GM21786 (cell line): ENCODE data around the gene AVP.

Experiments used
- ATAC-seq: cut with Tn5 transposase; IDR thresholded peaks from one replicate; pipeline ENCODE4 v1.9.1; 2021; ENCODE audit not compliant: unreplicated experiment

Gene AVP

GRCh38 chr20:3111507-3111906 is 27.0 kb upstream of the AVP start:
- no peak for ATAC-seq

- no peak for ATAC-seq
Observed at GRCh38 chr20:3109350-3110302, 25.1 kb upstream of the AVP start.

DNA sequence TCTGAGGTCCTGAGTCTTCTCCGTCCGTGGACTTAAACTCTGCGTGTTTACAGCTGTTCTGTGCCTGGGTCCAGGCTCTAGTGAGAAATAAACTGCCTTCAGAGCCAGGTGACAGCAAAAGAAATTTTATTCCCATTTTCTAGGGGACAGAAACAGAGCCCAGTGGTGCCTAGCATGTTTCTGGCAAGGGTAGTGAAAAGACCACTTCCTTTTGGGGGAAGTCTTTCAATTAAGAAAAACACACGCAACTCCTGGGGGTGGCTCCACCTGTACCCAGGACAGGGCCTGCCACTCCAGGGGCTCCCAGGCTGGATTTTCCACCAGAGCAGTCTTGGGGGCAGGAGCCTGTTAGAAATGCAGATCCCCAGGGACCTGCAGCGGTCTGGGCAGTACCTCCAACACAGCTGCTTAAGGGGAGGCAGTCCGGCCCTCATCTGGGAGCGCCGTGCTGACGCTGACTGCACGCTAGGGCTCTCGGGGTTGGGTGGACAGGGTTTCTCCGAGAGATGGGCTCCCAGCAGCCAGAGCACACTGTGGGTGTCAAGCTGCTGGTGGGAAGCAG is 23.0 kb upstream of the AVP start:
- ATAC-seq, result no peak

DNA sequence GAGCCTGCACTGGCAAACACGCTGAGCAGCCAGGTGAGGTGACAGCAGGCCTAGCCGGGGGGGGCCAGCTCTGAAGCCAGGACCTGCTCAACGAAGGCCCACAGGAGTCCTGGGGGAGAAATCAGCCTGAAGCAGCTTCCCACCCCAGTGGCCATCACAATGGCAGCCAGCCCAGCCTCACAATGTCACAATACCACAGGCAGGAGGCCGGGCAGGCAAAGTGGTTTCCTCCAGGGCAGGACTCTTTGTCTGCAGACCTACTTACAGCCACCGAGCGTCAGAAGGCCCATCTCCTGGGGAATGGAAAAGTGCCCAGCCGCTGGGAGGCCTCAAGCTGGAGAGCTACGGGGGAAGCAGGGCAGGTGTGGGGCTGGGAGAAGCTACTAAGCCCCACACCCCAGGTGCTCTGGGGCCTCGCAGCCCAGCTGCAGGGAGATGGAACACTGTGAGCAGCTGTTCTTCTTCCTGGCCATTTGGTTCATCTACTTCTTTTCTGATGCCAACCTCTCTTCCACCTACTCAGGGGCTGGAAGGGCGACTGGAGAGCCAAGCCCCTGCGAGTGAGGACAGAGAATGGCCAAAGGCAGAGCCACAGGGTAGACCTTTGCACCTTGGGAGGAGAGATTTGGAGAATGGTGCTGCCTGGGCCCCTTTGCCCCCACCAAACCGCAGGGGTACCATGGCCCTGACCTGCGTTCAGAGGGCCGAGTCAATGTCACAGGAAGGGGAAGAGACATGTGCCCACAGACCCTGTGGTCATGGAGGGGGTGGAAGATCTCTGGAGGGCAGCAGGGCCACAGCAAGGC is 22.3 kb upstream of the AVP start:
- no peak for ATAC-seq

DNA sequence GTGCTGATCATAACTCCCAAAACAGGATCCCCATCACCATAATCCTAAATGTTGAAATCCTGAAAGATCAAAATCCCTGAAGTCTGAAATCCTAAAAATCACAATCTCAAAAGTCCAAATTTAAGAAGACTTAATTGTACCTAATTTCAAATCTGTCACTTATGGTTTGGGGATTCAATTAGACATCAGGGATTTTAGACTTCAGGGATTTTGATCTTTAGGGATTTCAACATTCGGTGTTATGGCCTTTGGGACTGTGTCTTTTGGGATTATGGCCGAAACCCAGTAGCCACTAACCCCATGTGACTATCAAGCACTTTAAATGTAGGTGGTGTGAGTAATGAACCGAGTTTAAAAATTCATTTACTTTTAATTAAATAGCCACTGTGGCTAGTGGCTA is 21.7 kb upstream of the AVP start:
- ATAC-seq, result no peak

DNA sequence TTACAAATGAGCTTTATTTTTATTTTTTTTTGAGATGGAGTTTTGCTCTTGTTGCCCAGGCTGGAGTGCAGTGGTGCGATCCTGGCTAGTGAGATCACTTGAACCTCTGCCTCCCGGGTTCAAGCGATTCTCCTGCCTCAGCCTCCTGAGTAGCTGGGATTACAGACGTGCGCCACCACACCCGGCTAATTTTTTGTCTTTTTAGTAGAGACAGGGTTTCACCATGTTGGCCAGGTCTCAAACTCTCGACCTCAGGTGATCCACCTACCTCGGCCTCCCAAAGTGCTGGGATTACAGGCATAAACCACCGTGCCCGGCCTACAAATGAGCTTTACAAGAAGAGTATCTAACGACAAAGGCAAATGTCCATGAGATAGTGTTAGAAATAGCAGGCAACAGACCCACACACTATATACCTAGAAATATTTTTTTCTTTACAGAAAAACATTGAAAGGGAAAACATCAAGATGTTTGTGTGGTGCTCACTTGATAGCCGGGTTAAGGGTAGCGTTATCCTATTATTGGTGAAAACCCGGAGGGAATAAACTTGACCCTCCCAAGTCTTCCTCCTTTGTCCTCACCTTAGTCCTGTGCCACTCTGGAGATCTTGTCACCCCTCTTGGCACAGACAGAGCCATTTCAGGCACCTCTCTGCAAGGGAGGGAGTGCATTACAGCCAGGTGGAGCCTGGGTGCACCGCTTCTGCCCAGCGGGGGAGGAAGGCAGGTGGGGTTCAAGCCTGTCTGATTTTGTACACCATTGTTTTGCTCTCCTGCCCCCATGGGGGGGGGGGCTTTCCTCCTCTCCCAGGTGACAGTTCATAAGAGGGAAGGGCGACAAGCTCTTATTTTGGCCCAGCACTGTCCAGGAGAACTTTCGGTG is 21.0 kb upstream of the AVP start:
- no peak for ATAC-seq

GRCh38 chr20:3103369-3104032 is 19.0 kb upstream of the AVP start:
- no peak for ATAC-seq

GRCh38 chr20:3102575-3103368 is 18.2 kb upstream of the AVP start:
- no peak for ATAC-seq

GRCh38 chr20:3101737-3102574 is 17.4 kb upstream of the AVP start:
- no peak for ATAC-seq

DNA sequence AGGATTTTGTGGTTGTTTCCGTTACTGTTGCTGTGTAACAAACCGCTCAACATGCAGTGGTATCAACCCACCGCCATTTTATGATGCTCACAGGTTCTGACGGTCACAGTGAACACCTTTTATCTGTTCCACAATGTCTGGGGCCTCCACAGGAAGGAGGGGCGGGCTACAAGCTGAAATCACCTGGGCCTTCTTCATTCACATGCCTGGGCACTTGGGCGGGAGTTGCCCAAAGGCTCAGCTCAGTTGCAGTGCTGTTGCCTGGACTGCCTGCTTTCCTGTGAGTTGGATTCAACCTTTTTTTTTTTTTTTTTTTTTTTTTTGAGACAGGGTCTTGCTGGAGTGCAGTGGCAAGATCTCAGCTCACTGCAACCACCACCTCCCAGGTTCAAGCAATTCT is 16.7 kb upstream of the AVP start:
- ATAC-seq, result no peak

- no peak for ATAC-seq
Observed at GRCh38 chr20:3100480-3100879, 16.0 kb upstream of the AVP start.

- ATAC-seq, result no peak
Observed at GRCh38 chr20:3094848-3095629, 10.5 kb upstream of the AVP start.

DNA sequence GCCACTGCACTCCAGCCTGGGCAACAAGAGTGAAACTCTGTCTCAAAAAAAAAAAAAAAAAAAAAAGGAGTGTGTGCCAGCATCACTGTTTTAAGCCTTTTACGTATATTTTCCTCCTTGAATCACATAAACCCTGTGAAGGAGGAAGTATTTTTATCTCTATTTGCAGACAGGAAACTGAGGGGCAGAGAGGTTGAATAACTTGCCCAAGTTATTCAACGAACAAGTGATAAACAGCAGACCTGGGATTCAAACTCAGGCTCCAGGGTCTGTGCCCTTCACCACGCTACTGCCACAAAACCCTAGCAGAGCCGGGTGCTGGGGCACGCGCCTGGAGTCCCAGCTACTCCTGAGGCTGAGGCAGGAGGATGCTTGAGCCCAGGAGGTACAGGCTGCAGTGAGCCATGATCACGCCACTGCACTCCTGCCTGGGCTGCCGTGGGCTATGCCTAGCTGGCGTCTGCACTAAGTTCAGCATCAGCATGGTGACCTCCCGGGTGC is 9.4 kb upstream of the AVP start:
- no peak for ATAC-seq

DNA sequence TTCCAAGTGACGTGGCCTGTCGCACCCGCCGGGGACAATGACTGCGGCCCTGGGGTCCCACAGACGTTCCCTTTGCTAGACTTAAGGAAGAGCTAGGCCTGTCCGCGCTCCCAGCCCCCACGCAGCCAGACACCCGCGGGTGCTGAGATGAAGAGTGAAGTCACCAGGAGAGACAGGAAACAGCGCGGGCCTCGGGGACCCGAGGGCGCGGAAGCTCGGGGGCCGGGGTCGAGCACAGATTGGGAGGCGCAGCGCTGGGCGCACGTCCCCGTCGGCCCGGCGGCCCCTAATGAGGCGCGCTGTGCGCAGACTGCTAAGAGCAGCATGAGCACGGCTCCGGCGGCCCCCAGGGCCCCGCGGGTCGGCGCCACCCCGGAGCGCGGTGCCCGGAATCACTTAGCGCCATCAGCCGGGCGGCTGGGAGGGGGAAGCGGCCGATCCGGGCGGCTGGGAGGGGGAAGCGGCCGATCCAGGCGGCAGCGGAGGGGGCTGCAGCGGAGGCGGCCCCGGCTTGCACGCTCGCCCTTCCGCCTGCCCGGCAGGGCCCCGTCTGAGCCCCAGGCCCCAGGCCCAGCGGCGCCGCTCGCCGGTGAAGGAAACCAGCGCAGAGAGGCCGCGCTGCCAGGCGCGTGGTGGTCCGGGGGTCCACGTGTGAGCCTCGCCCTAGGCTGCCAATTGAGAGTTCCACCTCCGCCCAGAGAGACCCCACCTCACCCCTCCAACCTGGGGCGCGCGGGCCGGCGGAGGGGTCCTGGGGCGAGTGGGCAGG is 8.3 kb upstream of the AVP start:
- ATAC-seq, result no peak

GRCh38 chr20:3090565-3090964 is 6.0 kb upstream of the AVP start:
- no peak for ATAC-seq

GRCh38 chr20:3088031-3088430 is 3.5 kb upstream of the AVP start:
- ATAC-seq, result no peak

DNA sequence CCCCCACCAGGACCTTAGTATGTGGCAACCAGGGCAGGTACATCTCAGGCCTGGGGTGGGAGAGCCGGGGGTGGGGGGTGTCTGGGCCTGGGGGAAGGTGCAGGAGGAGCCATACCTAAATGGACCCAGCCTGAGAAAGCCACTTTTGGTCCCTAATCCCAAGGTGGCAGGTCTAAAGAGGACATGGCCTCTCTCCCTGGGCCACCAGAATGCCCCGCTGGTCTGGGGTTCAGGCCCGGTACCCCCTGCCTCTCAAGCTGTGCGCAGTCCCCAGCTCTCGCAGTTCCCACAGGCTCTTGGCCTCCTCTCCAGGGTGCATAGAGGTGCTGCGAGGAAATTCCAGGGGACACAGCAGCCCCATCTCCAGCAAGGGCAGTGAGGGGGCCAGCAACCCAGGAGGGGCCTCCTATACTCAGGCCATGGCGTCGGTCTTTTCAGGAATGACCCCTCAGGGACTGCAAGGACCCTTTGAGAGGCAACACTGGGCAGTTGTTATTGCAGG is 1.1 kb upstream of the AVP start:
- ATAC-seq, result no peak
